Fibroblast of villous mesenchyme (primary cell): ENCODE results near the gene PTPRN2. TPM values are rescaled to one million over a fixed set of nuclear protein-coding genes. Genes with fewer than 3 reads are reported as not detected.
"Not testable (repeated sequence)": the region's sequence is repeated elsewhere in the genome, so short reads cannot be mapped to it uniquely, and the experiment has no call there.

Experiments
- DNase-seq: peaks from one replicate; pipeline ENCODE4 v3.0.0-alpha.2; 2010; ENCODE audit warnings: low read depth
- H3K4me3 ChIP-seq: 2 replicates; pipeline ENCODE4 v1.5.1; 2011; ENCODE audit warnings: low read depth, mild to moderate bottlenecking, low read length
- CTCF ChIP-seq: IDR thresholded peaks from 2 replicates; pipeline ENCODE4 v1.5.1; 2012; ENCODE audit warnings: low read depth, mild to moderate bottlenecking, low read length; ENCODE audit not compliant: insufficient read depth
- total RNA-seq: library from RNA; depleted of rRNA; stranded (reverse); fragments of >200 nt; gene quantifications from 2 replicates; pipeline ENCODE4 v1.2.3, GENCODE V29; 2012

The PTPRN2 gene
- total RNA-seq, 1 donor: not detected

DNA sequence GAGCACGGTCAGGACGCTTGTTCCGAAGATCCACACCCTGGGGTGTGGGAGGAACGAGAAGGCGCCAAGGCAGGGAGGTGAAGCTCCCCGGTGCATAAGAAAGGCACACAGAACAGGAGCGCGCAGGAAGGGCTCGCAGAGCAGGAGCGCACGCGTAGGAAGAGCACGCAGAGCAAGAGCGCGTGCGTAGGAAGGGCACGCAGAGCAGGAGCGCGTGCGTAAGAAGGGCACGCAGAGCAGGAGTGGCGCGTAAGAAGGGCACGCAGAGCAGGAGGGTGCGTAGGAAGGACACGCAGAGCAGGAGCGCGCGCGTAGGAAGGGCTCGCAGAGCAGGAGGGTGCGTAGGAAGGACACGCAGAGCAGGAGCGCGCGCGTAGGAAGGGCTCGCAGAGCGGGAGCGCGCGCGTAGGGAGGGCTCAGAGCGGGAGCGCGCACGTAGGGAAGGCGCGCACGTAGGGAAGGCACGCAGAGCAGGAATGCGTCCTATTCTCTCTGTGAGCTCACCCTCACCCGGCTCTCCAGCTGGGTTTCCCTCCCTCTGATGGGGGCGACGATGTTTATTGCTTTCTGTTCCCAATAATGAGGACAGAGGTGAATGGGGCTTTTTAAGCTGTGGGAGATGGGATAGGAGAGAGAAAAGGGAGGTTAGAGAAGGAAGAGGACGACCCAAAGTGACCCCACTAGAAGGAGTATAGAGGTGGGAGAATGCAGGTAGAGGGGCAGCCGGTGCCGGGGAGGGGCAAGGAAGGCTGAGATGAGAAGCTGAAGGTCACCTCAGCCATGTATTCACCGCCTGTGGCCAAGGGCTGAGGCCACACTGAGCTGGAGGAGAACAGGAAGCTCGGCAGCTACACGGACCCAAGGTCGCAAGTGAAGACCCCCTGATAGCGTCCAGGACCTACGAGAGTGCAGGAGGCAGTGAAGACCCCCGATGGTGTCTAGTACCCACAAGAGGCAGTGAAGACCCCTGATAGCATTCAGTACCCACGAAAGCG, 423.2 kb downstream of the PTPRN2 start:
- no peak for DNase-seq
- no peak overlapping the region for H3K4me3 ChIP-seq
- TF ChIP-seq CTCF: no peak

GRCh38 chr7:158161194-158161593, 426.4 kb downstream of the PTPRN2 start:
- no peak for TF ChIP-seq CTCF
- DNase-seq: no peak
- H3K4me3 ChIP-seq: no peak overlapping the region

GRCh38 chr7:158160199-158160598, 427.4 kb downstream of the PTPRN2 start:
- no peak for TF ChIP-seq CTCF

DNA sequence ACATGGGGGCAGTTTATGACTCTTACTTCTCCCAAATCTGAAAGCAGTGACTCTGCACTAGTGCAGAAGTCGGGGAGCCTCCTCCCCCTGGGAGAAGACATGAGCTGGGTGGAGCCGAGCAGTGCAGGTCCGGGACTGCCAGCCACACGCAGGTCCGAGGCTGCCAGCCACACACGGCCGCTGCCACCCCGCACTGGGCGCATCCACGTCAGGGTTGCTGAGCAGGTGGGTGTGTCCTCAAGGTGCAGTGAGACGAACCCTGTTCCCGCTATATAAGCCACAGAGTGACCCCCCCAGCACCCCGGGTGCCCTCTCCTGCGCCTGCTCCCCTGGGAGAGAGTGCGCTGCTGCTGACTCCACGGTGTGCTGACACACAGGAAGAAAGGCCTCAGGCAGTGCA, 430.2 kb downstream of the PTPRN2 start:
- no peak overlapping the region for H3K4me3 ChIP-seq
- no peak for TF ChIP-seq CTCF
- DNase-seq: no peak

More at GRCh38 chr7:158160199-158160598, 427.4 kb downstream of the PTPRN2 start:
- DNase-seq: no peak
- no peak overlapping the region for H3K4me3 ChIP-seq

- not testable (repeated sequence) for DNase-seq, H3K4me3 ChIP-seq
Observed at GRCh38 chr7:158151273-158151672, 436.4 kb downstream of the PTPRN2 start.

DNA sequence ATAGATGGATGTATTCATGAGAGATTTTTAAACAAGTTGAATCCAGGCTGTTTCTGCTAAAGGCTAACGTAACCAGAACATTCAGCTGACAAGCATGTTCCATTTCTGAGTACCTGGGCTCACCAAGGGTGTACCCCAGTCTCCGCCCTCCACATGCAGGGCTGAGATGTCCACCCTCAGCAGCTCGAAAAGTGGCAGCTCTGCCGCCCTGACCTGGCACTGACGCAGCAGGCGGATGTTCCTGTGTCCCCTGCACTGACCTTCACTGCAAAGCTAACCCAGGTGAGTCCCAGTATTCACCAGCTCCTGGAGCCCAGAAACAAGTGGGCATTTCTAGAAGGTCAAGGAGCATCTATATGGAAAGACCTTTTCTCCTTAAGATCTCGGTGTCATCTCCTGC, 437.4 kb downstream of the PTPRN2 start:
- no peak for TF ChIP-seq CTCF
- no peak for DNase-seq
- H3K4me3 ChIP-seq: no peak overlapping the region

GRCh38 chr7:158147431-158147830, 440.2 kb downstream of the PTPRN2 start:
- not testable (repeated sequence) for DNase-seq, H3K4me3 ChIP-seq

- no peak for DNase-seq
Observed at GRCh38 chr7:158145370-158145769, 442.3 kb downstream of the PTPRN2 start.

More at GRCh38 chr7:158145370-158145769, 442.3 kb downstream of the PTPRN2 start:
- no peak overlapping the region for H3K4me3 ChIP-seq
- no peak for TF ChIP-seq CTCF
